A549 treated with Hydrocortisone at 1 μM for 4 hours (cell line): ENCODE data around the gene FUNDC2. TPM values are rescaled to one million over a fixed set of nuclear protein-coding genes. Genes with fewer than 3 reads are reported as not detected.

Source experiments
- total RNA-seq: library from RNA; stranded (reverse); fragments of 200-300 nt; extraction: Qiagen RNA extraction; gene quantifications from 5 replicates; pipeline ENCODE4 v1.2.3, GENCODE V29; 2022

FUNDC2 gene, protein sequence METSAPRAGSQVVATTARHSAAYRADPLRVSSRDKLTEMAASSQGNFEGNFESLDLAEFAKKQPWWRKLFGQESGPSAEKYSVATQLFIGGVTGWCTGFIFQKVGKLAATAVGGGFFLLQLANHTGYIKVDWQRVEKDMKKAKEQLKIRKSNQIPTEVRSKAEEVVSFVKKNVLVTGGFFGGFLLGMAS
- total RNA-seq, result 94.5 to 121 TPM (median 117 TPM) in 5 replicates

DNA sequence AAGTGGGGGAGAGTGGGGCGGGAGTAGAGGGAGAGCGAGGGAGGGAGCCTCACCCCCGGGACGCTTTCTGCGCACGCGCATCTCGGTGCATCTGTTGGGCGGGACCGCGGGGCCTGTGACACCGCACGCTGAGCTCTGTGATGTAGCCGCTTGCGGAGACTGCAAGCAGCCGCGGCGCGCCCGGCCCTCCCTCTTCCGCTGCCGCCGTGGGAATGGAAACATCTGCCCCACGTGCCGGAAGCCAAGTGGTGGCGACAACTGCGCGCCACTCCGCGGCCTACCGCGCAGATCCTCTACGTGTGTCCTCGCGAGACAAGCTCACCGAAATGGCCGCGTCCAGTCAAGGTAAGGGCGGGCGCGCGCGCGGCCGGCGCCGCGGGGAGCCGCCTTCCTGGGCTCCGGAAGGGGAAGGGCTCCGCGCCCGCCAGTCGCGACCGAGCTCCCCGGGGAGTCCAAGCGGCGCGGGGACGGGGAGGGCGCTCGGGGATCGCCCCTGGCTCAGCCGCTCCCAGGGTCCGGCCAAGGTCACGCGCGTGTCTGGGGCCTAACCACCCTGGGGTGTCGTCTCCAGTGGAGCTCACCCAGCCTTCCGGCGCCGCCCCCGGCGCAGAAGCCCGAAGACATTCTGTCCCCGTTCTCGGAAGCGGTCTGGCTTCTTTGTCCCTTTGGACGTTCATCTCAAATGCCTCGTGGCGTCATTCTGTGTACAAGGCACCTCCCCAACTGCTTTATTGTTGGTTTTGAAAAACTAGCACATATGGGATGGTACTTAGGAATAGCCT is at the start of gene FUNDC2:
TSS of gene FUNDC2 (plus strand) at position 118 of the 782 bp plus-strand sequence. CDS start at position 213, 95 bp downstream.

DNA sequence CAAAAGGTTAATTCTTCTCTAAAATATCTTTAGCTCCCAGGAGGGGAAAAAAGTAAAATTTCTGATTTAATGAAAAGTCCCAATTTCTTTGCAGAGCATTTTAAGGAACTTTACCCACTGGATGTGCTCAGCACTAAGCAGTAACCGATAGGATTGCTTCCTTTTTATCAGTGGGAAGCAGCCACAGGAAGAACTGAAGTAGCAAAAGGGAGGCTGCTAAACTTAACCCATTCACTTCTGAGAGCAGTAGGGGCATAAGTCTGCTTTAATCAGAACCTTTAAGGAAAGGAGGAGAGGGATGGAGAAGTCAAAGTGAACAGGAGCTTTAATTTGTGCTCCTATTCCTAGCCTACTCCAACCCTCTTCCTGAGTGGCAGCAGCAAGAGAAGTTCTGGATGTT is 4.1 kb upstream of the FUNDC2 start, which contains the start of gene F8:
TSS of gene F8 (minus strand) at position 139 of the 400 bp plus-strand sequence. CDS start 171 bp downstream, outside the sequence.

DNA sequence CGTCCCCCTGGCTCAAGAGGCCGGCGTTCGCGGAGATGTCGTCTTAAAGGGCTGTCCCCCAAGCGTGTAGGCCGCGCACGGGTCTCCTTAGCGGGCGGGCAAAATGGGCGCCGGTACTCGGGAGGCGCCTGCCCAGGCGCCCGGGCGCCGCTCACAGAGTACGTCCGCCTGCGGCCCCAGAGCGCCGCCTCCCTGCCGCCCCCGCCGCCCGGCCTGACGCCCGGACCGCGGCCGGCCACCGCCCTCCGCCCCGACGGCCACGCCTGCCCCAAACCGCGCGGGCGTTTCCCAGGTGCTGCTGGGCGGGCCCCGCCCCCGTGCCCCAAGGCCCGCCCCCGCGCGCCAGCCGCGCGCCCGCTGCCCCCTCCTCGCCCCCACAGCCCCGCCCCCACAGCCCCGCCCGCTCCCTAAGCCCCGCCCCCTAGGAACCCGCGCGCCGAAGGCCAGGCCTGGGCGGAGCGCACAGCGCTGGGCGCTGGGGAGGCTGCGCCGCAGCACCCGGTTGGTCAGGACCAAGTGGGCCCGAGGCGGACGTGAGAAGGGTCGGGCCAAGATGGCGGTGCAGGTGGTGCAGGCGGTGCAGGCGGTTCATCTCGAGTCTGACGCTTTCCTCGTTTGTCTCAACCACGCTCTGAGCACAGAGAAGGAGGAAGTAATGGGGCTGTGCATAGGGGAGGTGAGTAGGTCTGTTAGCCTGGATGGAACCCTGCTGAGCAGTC is 44.5 kb downstream of the FUNDC2 start, which contains the start of the genes BRCC3, CMC4 and MTCP1:
TSS of gene BRCC3 (plus strand) at position 534 of the 719 bp plus-strand sequence. CDS start at position 554, 20 bp downstream.
TSS of gene CMC4 (minus strand) at position 162 of the 719 bp plus-strand sequence. CDS start 7,113 bp downstream, outside the sequence.
TSS of gene MTCP1 (minus strand) at position 162 of the 719 bp plus-strand sequence. CDS start 5,126 bp downstream, outside the sequence.

Other genes starting within 250 kb of the FUNDC2 start
- gene MPP1, start 221.4 kb upstream of the FUNDC2 start, total RNA-seq, result 16.0 to 18.7 TPM (median 17.0 TPM) in 5 replicates
- gene SMIM9, start 192.2 kb upstream of the FUNDC2 start, total RNA-seq, result not detected in 5 replicates
- 58.8 to 96.9 TPM (median 89.7 TPM) in 5 replicates for gene F8A1, start 140.5 kb upstream of the FUNDC2 start, total RNA-seq
- 3.6 to 4.8 TPM (median 4.5 TPM) in 5 replicates for gene F8, start 4.1 kb upstream of the FUNDC2 start, total RNA-seq
- gene CMC4, start 44.3 kb downstream of the FUNDC2 start, total RNA-seq, result 14.1 to 18.3 TPM (median 16.6 TPM) in 5 replicates
- gene MTCP1, start 44.3 kb downstream of the FUNDC2 start, total RNA-seq, result 13.0 to 23.3 TPM (median 20.8 TPM) in 5 replicates
- gene BRCC3, start 44.7 kb downstream of the FUNDC2 start, total RNA-seq, result 23.9 to 31.6 TPM (median 26.7 TPM) in 5 replicates
- gene VBP1, start 189.6 kb downstream of the FUNDC2 start, total RNA-seq, result 47.0 to 62.0 TPM (median 51.5 TPM) in 5 replicates
- gene RAB39B, start 237.6 kb downstream of the FUNDC2 start, total RNA-seq, result 0.65 to 0.93 TPM (median 0.73 TPM) in 5 replicates